Upper lobe of left lung (tissue), 6 donors: ENCODE measurements around the gene HBQ1. TPM values are rescaled to one million over a fixed set of nuclear protein-coding genes. Genes with fewer than 3 reads are reported as not detected.
A peak's percentile ranks its signal among the peaks of the same experiment; 100 is the strongest.
"Not testable (repeated sequence)": the region's sequence is repeated elsewhere in the genome, so short reads cannot be mapped to it uniquely, and the experiment has no call there.

Source experiments
- ATAC-seq, 2 donors: fragments of 200-7000 bp; cut with Tn5 transposase; one replicate each; pipeline ENCODE4 v1.9.1; 2022; ENCODE audit warnings: mild to moderate bottlenecking in 2 of 2, moderate library complexity in 2 of 2; ENCODE audit not compliant: low FRiP score in 2 of 2
- DNase-seq, 2 donors: peaks; one replicate each; pipeline ENCODE4 v3.0.0-alpha.2; 2019 to 2020
- H3K27ac ChIP-seq, 4 donors: fragments of 200-600 bp; sonication (generic); one replicate each; pipeline ENCODE4 v1.5.1; 2016 to 2019
- H3K27me3 ChIP-seq, 4 donors: fragments of 200-600 bp; sonication (generic); one replicate each; pipeline ENCODE4 v1.5.1; 2017 to 2019
- H3K36me3 ChIP-seq, 4 donors: fragments of 200-600 bp; sonication (generic); one replicate each; pipeline ENCODE4 v1.5.1; 2016 to 2019
- H3K4me1 ChIP-seq, 4 donors: fragments of 200-600 bp; sonication (generic); one replicate each; pipeline ENCODE4 v1.5.1; 2018 to 2019
- H3K4me3 ChIP-seq, 4 donors: fragments of 200-600 bp; sonication (generic); one replicate each; pipeline ENCODE4 v1.5.1; 2017 to 2019; ENCODE audit warnings: mild to moderate bottlenecking in 2 of 4, moderate library complexity in 1 of 4
- H3K9me3 ChIP-seq, 4 donors: fragments of 200-600 bp; sonication (generic); one replicate each; pipeline ENCODE4 v1.5.1; 2018 to 2019
- CTCF ChIP-seq, 6 experiments: fragments of 450-650 bp in 4 of 6; fragments of 200-600 bp in 2 of 6; sonication (generic) in 2 of 6; IDR thresholded peaks; one replicate each; pipeline ENCODE4 v1.5.1; 2016 to 2019; ENCODE audit warnings: antibody characterized with exemption in 6 of 6
- EP300 ChIP-seq, 4 donors: sonication (generic); formaldehyde crosslinking; IDR thresholded peaks; one replicate each; pipeline ENCODE4 v1.5.1; 2017; ENCODE audit warnings: antibody characterized with exemption in 4 of 4, control low read depth in 2 of 4
- POLR2A ChIP-seq, 4 donors: fragments of 450-650 bp; IDR thresholded peaks; one replicate each; pipeline ENCODE4 v1.5.1; 2016 to 2017; ENCODE audit warnings: antibody characterized with exemption in 4 of 4, mild to moderate bottlenecking in 2 of 4
- POLR2AphosphoS5 ChIP-seq, 2 donors: sonication (generic); formaldehyde crosslinking; IDR thresholded peaks; one replicate each; pipeline ENCODE4 v1.5.1; 2017; ENCODE audit warnings: antibody characterized with exemption in 2 of 2
- WGBS, 2 donors: methylation state at CpG; one replicate each; pipeline ENCODE4 v1.1.5; 2017 to 2018; 5-methylcytosine and 5-hydroxymethylcytosine counted together
- total RNA-seq, 6 donors: library from RNA; depleted of rRNA in 4 of 6; stranded (reverse); fragments of >200 nt in 4 of 6; gene quantifications; one replicate each; pipeline versions ENCODE4 v1.1.0 to v1.2.1, GENCODE V29; 2016 to 2021
- donor health status: DM: no; HTN: no; CAD: no; lungs with moderate emphysema.
- donor health status: DM: no; HTN: yes; CAD: no; lungs with severe emphysema.

Gene HBQ1
- total RNA-seq, 6 donors from 2014 or later, result not detected

- 81 to 86% methylated on average over 2 of the region's 2 CpGs for WGBS, 2 donors
Observed at GRCh38 chr16:146646-147045, 33.6 kb upstream of the HBQ1 start.

DNA sequence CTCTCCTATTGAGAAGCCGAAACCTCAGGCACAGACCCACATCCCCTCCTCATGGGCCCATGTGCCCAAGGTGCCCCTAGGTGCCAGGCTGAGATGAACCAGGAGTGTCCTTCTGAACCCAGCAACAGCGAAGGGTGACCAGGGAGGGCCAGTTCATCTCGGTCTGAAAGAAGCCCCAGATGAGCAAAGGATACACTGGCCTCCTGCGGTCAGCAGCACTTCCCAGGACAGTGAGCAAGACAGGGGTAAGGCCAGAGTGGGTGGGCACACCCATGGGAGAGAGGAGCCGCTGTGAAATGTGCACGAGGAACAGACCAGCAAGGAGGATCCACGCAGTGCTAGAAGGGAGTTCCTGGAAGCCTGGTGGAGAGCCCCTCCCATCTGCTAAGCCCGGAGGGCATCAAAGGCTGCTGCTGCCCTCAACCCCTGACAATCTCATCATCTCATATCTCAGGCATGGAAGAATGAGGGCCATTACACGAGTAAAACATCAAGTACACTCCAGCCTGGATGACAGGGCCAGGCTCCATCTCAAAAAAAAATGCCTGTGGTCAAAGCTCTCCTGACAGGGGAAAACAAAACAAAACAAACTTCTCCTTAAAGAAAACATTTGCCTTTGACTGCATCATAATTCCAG, 31.1 kb upstream of the HBQ1 start:
- Histone ChIP-seq H3K4me1 (peaks cover 0 to under 1% (median under 1%) of the 10 kb centered on the region in 4 donors), H3K36me3 (no peaks in the 10 kb centered on the region), H3K27me3 (no peaks in the 10 kb centered on the region), H3K4me3 (no peak overlapping the region), H3K9me3 (no peaks in the 10 kb centered on the region), H3K27ac (no peak overlapping the region)
- DNase-seq (no peak), ATAC-seq (peak; percentile 23 to 38)
- WGBS, 2 donors, result 37 to 48% methylated on average over 5 to 9 of the region's 9 CpGs
- TF ChIP-seq POLR2AphosphoS5 (IDR thresholded peaks at IDR 0.05), result no peak
- no peak for TF ChIP-seq EP300 (IDR thresholded peaks at IDR 0.05)
- TF ChIP-seq POLR2A (IDR thresholded peaks at IDR 0.05), result no peak
- TF ChIP-seq CTCF (IDR thresholded peaks at IDR 0.05), result no peak

More at GRCh38 chr16:146646-147045, 33.6 kb upstream of the HBQ1 start:
- H3K27me3 ChIP-seq, result no peaks in the 10 kb centered on the region
- H3K36me3 ChIP-seq, result no peaks in the 10 kb centered on the region
- DNase-seq, result no peak
- ATAC-seq, result no peak
- TF ChIP-seq POLR2A (IDR thresholded peaks at IDR 0.05) (no peak), CTCF (IDR thresholded peaks at IDR 0.05) (no peak), POLR2AphosphoS5 (IDR thresholded peaks at IDR 0.05) (no peak), EP300 (IDR thresholded peaks at IDR 0.05) (no peak)
- H3K9me3 ChIP-seq, result no peaks in the 10 kb centered on the region
- no peak overlapping the region for H3K4me3 ChIP-seq
- no peaks in the 10 kb centered on the region for H3K4me1 ChIP-seq
- H3K27ac ChIP-seq, result no peak overlapping the region

DNA sequence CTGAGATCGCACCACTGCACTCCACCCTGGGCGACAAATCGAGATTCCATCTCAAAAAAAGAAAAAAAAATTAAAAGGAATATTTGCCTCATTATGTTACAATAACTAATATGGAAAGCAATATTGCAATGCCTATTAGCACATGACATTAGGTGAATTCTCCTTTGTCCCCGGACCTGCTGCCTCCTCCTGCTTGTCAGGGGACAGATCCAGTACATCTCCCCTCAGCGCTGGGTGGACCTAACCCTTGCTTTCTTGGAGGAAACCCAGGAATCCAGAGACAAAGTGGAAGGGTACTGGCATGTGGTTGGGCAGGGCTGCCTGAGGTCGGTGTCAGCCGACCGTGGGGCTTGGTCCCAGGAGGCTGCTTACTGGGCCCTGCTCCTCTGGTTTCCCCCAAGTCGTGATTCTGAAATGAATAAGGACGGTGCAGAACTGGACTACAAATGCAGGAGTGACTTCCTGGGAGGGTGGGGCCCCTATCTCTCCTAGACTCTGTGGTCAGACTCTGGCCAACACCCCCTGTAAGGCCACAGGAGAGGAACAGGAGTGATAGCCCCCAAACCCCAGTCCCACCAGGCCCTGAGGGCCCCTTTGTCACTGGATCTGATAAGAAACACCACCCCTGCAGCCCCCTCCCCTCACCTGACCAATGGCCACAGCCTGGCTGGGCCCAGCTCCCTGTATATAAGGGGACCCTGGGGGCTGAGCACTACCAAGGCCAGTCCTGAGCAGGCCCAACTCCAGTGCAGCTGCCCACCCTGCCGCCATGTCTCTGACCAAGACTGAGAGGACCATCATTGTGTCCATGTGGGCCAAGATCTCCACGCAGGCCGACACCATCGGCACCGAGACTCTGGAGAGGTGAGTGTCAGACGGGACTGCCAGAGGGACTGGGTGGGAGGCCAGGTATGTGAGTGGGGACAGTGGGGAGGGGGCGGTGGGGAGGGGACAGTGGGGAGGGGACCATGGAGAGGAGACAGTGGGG, 27.8 kb upstream of the HBQ1 start, which contains the start of gene HBZ:
Gene HBZ (plus strand): TSS at position 504 of the 988 bp plus-strand sequence. CDS start 266 bp downstream, at position 770.
- peak in 1 of 2 donors; percentile 25 for ATAC-seq
- H3K4me3 ChIP-seq, result no peak within 1 kb of the TSS
- no peak for DNase-seq
- H3K27me3 ChIP-seq, result peaks cover 0 to 6% (median 4%) of the 10 kb centered on the region in 4 donors
- TF ChIP-seq POLR2AphosphoS5 (IDR thresholded peaks at IDR 0.05), result no peak
- TF ChIP-seq EP300 (IDR thresholded peaks at IDR 0.05), result no peak
- TF ChIP-seq CTCF (IDR thresholded peaks at IDR 0.05), result no peak
- TF ChIP-seq POLR2A (IDR thresholded peaks at IDR 0.05), result no peak
- no peaks in the 10 kb centered on the region for H3K9me3 ChIP-seq
- H3K36me3 ChIP-seq, result no peaks in the 10 kb centered on the region
- H3K27ac ChIP-seq, result peak within 1 kb of the TSS in 1 of 4 donors; percentile 39
- H3K4me1 ChIP-seq, result peaks cover 8 to 11% (median 10%) of the 10 kb centered on the region in 4 donors
- 81 to 85% methylated on average over 14 to 17 of the region's 17 CpGs for WGBS, 2 donors

DNA sequence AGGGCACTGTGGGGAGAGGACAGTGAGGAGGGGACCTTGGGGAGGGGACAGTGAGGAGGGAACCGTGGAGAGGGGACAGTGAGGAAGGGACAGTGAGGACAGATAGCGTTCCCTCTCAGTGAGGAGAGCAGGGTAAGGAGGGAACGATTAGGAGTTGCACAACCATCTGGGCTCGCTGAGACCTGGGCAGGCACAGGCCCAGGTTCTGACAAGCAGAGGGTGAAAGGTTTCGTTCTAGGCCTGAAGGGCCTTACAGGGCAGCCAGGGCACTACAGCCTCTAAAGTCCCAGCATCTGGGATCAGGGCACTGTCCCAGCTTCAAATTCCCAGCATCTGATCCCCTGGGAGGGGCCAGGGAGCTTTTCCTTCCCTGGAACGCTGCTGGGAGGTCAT, 27.1 kb upstream of the HBQ1 start:
- not testable (repeated sequence) for ATAC-seq, H3K27me3 ChIP-seq

DNA sequence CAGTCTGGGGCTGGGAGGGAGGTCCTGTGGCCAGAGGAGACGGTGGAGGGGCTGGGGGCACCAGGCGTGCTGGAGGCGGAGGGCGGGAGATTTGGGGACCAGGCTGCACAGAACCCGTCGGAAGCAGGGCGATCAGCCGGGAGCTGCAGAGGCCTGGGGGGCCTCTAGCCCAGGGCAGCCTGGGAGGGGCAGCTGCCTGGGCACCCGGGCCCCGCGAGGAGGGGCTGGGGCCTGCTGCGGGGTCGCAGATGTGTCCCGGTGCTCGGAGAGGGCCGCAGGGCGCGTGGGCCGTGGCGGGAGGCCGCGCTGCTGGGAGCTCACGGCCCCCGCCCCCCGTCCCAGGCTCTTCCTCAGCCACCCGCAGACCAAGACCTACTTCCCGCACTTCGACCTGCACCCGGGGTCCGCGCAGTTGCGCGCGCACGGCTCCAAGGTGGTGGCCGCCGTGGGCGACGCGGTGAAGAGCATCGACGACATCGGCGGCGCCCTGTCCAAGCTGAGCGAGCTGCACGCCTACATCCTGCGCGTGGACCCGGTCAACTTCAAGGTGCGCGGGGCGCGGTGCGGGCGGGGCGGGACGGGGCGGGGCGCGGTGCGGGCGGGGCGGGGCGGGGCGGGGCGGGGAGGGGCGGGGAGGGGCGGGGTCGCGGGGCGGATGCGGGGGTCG, 26.6 kb upstream of the HBQ1 start:
- H3K27me3 ChIP-seq, H3K36me3 ChIP-seq, H3K9me3 ChIP-seq, H3K27ac ChIP-seq, DNase-seq: not testable (repeated sequence)
- peak in 1 of 2 donors; percentile 4 for ATAC-seq
- H3K4me1 ChIP-seq, result peaks cover 8 to 11% (median 10%) of the 10 kb centered on the region in 4 donors
- WGBS, 2 donors, result no CpG with 5 or more reads among the region's 74 CpGs
- peak overlapping the region in 1 of 4 donors; percentile 32 for H3K4me3 ChIP-seq

More for the DNA sequence above, 27.1 kb upstream of the HBQ1 start:
- not testable (repeated sequence) for H3K36me3 ChIP-seq, H3K9me3 ChIP-seq, DNase-seq, H3K4me3 ChIP-seq
- H3K27ac ChIP-seq, result peak overlapping the region in 1 of 4 donors; percentile 39
- 49 to 56% methylated on average over 4 of the region's 6 CpGs for WGBS, 2 donors
- H3K4me1 ChIP-seq, result peaks cover 8 to 11% (median 10%) of the 10 kb centered on the region in 4 donors
